ENCODE measurements around the gene CDC37L1.
A peak's percentile ranks its signal among the peaks of the same experiment; 100 is the strongest.
"Not testable (repeated sequence)": the region's sequence is repeated elsewhere in the genome, so short reads cannot be mapped to it uniquely, and the experiment has no call there.

CDC37L1 gene

GRCh38 chr9:4679268-4680172, at the start of gene CDC37L1:
Gene CDC37L1, plus strand, starts transcription at chr9:4679569. Its CDS starts 199 bp downstream, at chr9:4679768.
- peak; percentile 96 for DNase-seq (ENCODE audit: low spot score)

- no peak for DNase-seq (ENCODE audit: low spot score)
These were observed 48.5 kb upstream of the CDC37L1 start for GRCh38 chr9:4630836-4631235.

GRCh38 chr9:4638968-4639367, 40.4 kb upstream of the CDC37L1 start:
- no peak for DNase-seq (ENCODE audit: low spot score)

GRCh38 chr9:4639420-4639819, 39.9 kb upstream of the CDC37L1 start:
- DNase-seq (ENCODE audit: low spot score): no peak

GRCh38 chr9:4640027-4640426, 39.3 kb upstream of the CDC37L1 start:
- peak; percentile 44 for DNase-seq (ENCODE audit: low spot score)

GRCh38 chr9:4642351-4642750, 37.0 kb upstream of the CDC37L1 start:
- no peak for DNase-seq (ENCODE audit: low spot score)

GRCh38 chr9:4654084-4654483, 25.3 kb upstream of the CDC37L1 start:
- DNase-seq (ENCODE audit: low spot score): no peak

GRCh38 chr9:4654538-4654937, 24.8 kb upstream of the CDC37L1 start:
- no peak for DNase-seq (ENCODE audit: low spot score)

GRCh38 chr9:4656196-4656595, 23.2 kb upstream of the CDC37L1 start:
- DNase-seq (ENCODE audit: low spot score): not testable (repeated sequence)

- DNase-seq (ENCODE audit: low spot score): no peak
These were observed 22.7 kb upstream of the CDC37L1 start for GRCh38 chr9:4656621-4657020.

GRCh38 chr9:4657426-4658159, 21.8 kb upstream of the CDC37L1 start:
- DNase-seq (ENCODE audit: low spot score): no peak

- not testable (repeated sequence) for DNase-seq (ENCODE audit: low spot score)
These were observed 18.7 kb upstream of the CDC37L1 start for GRCh38 chr9:4660665-4661064.

GRCh38 chr9:4661165-4661564, 18.2 kb upstream of the CDC37L1 start:
- DNase-seq (ENCODE audit: low spot score): no peak

GRCh38 chr9:4661611-4662010, 17.8 kb upstream of the CDC37L1 start:
- no peak for DNase-seq (ENCODE audit: low spot score)

- peak; percentile 94 for DNase-seq (ENCODE audit: low spot score)
These were observed 17.0 kb upstream of the CDC37L1 start, which contains the start of gene PLPP6 for GRCh38 chr9:4662108-4662988. Gene PLPP6, plus strand, starts transcription at chr9:4662294. Its CDS starts 82 bp downstream, at chr9:4662376.

GRCh38 chr9:4662989-4663792, 16.2 kb upstream of the CDC37L1 start:
- no peak for DNase-seq (ENCODE audit: low spot score)

- no peak for DNase-seq (ENCODE audit: low spot score)
These were observed 15.4 kb upstream of the CDC37L1 start for GRCh38 chr9:4663956-4664355.

- no peak for DNase-seq (ENCODE audit: low spot score)
These were observed 14.0 kb upstream of the CDC37L1 start for GRCh38 chr9:4665357-4665756.

GRCh38 chr9:4666042-4666699, 13.2 kb upstream of the CDC37L1 start, which contains the start of gene SPATA6L:
Gene SPATA6L, minus strand, starts transcription at chr9:4666480. Its CDS starts 230 bp downstream, at chr9:4666250.
- DNase-seq (ENCODE audit: low spot score): peak; percentile 76

GRCh38 chr9:4667681-4668080, 11.7 kb upstream of the CDC37L1 start:
- no peak for DNase-seq (ENCODE audit: low spot score)
